ENCODE data around the gene ZFYVE28.

ZFYVE28 gene

GRCh38 chr4:2305766-2306501, 112.5 kb downstream of the ZFYVE28 start:
- no peak for DNase-seq (ENCODE audit: low read depth in 2 of 2, low spot score in 1 of 2)

DNA sequence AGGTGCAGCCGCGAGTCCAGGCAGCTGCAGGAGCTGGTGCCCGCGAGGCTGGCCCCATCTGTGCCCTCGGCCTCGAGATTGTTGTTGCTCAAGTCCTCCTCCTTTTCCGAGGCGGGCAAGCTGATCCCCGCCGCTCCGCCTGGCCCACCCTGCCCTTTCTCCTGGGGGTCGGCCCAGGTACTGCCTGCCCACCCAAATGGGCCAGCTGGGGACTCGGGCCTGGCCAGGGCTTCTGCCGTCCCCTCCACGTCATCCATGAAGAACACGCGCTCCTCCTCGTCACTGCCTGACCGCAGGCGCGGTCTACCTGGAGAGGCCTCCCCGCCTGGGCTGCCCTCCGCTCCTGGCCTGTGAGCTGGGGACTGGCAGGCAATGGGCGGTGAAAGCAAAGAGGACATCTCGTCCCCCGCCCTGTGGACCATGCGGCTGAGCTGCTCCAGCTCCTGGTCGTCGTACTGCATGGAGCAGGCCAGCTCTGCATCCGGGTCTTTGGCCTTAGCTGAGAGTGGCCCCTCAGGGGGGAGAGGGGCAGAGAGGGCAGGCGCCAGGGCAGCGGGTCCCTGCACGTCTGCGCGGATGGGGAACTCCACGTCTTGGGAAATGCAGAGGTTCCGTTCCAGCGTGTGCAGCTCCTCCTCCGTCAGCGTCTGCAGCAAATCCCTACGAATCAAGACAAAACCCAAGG, 113.4 kb downstream of the ZFYVE28 start:
- DNase-seq (ENCODE audit: low read depth in 2 of 2, low spot score in 1 of 2): no peak

- DNase-seq (ENCODE audit: low read depth in 2 of 2, low spot score in 1 of 2): no peak
Measured at GRCh38 chr4:2304321-2304876, 114.0 kb downstream of the ZFYVE28 start.

DNA sequence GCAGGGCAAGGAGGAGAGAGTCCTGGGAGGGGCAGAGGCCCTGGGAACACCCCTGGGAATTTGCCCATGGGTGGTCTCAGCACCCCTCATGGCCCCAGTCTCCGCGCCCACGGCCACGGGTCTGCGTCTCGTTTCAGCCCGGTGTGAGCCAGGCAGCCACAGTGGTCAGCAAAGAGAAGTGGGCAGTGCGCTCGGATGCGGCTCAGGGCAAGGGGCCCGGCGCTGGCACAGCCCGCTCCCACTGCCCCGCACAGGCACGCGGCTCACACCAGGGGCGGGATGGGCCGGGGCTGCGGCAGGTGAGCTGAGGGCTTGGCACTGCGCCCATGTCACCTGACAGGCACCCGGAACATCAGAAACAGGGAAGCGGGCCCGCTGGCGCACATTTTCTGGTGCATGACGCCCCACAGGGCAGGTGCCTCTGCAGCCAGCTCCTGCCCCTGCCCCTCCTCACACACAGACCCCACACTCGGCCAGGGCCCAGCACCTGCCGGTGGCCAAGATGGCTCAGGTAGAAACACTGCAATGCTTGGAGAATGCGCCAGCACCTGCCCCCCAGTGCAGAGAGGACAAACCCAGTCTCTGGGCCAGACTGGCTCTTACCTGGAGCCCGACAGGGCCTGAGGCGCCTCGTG, 114.6 kb downstream of the ZFYVE28 start:
- DNase-seq (ENCODE audit: low read depth in 2 of 2, low spot score in 1 of 2): no peak

- DNase-seq (ENCODE audit: low read depth in 2 of 2, low spot score in 1 of 2): no peak
Measured at GRCh38 chr4:2303121-2303685, 115.2 kb downstream of the ZFYVE28 start.

GRCh38 chr4:2302387-2303119, 115.9 kb downstream of the ZFYVE28 start:
- no peak for DNase-seq (ENCODE audit: low read depth in 2 of 2, low spot score in 1 of 2)

DNA sequence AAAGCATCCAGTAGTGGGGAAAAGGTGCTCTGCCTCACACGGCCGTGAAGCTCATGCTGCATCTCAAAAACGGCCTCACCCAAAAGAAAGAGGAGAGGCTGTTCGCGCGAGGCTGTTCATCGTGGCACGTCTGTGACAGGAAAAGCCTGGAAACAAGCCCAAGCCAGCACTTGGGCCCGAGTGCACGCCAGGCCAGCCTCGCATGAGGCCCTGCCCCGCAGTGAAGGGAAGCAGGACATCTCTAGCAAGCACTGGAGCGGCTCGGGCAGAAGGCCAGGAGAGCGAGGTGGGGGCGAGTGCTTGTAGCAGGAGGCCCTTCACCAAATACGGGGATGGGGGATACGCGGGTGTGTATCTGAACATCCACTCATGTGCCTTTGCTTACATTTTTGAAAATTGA, 116.6 kb downstream of the ZFYVE28 start:
- DNase-seq (ENCODE audit: low read depth in 2 of 2, low spot score in 1 of 2): no peak

GRCh38 chr4:2301225-2301642, 117.2 kb downstream of the ZFYVE28 start:
- no peak for DNase-seq (ENCODE audit: low read depth in 2 of 2, low spot score in 1 of 2)

GRCh38 chr4:2300431-2301224, 117.8 kb downstream of the ZFYVE28 start:
- no peak for DNase-seq (ENCODE audit: low read depth in 2 of 2, low spot score in 1 of 2)

GRCh38 chr4:2299794-2300193, 118.7 kb downstream of the ZFYVE28 start:
- no peak for DNase-seq (ENCODE audit: low read depth in 2 of 2, low spot score in 1 of 2)

DNA sequence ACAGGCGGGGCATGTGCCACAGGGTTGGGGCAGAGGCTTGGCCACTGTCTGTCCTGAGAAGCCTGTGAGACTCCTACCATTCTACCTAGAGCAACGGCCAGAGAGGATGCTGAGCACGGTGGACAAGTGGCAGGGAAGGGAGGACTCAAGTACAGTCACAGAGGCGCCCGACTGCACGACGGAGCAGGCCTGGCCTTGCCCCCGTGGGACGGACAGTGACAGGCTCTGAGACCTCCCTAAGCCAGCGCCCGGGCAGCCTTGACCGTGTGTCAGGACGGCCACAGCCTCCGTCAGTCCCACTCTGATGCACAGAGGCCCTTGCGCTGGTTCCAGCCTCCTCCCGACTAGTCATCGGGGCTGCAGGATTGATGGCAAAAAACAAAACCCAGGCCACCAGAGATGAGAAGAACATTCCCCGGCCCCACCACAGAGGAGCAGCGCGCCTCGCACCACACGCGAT, 119.9 kb downstream of the ZFYVE28 start:
- no peak for DNase-seq (ENCODE audit: low read depth in 2 of 2, low spot score in 1 of 2)

GRCh38 chr4:2297606-2298531, 120.6 kb downstream of the ZFYVE28 start:
- DNase-seq (ENCODE audit: low read depth in 2 of 2, low spot score in 1 of 2): no peak

DNA sequence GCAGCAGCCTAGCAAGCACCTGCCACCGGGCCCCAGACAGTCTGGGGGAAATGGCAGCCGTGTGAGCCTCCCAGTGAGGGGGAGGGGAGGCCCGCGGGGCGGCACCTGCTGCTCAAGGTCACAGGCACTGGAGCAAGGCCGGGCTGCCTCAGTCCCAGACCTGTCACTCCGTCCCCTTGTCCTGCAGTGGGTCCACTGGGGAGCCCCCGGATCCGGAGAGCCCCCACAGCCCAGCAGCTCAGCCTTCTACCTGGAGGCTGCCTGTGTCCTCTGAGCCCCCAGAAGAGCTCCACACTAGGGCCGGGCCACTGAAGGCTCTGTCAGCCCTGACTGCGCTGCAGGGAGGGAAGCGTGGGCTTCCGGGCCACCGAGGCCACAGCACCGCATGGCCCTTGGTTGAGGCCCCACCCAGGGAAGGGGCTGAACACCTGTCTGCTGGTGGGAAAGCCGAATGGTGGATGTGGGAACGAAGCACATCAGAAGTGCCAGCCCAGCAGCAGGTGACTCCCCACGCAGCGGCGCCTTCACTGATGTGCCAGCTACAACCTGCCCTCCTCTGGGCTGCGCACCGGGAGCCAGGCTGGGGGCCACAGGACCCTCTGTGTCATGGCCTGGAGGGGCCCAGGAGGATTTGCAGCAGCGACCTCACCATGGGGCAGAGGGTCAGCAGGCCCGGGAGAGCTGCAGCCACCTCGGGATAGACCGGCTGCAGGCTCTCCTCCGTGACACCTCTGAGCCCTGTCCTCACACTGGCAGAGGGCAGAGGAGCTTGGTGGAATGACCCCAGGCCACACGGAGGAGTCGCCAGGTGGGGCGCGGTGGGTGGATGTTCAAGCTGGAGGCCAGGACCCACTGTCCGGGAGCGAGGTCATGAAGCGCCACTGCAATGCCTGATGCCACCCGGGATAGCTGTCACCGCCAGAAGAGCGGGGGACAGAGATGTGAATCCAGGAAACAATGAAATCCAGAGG, 121.5 kb downstream of the ZFYVE28 start:
- no peak for DNase-seq (ENCODE audit: low read depth in 2 of 2, low spot score in 1 of 2)

DNA sequence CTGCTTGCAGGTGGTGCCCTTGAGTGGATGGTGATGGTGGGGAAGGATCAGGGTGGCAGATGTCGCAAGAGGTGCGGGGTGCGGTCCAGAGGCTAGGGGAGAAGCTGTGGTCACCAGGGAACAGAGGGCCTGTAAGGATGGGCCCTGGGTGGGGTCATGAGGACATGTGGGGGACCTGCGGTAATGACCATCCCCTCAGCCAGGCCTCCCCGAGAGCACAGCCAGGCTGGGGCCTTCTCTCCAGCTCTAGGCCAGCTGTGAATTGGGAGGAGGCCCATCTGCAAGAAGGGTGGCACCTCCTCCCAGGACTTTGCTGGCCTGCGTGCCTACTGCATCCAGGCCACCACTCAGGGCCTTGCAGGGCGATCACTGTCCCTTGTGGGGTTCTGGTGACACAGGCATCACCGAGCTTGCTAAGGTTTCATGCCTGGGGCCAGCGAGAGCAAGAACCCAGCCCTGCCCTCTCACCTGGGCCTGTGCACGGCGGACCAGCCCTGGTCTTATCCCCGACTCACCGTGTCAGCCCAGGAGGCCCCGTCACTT, 122.5 kb downstream of the ZFYVE28 start:
- DNase-seq (ENCODE audit: low read depth in 2 of 2, low spot score in 1 of 2): no peak

DNA sequence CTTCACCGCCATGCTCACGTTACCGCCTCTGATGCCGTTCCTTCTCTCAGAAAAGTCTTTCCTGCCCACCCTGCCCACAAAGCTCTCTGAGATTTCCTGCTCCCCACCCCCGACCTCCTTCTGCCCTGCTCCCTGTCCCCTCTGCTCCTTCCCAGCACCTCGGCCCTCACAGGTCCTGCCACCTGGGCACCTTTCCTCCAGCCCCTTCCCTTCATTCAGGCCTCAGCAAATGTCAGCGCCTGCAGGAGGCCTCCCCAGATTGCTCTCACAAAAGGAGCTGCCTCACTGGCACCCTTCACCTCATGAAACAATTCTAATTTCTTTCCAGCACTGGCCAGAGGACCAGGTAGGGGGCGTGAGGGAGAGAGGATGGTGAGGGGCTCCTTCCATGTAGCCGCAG, 122.9 kb downstream of the ZFYVE28 start:
- DNase-seq (ENCODE audit: low read depth in 2 of 2, low spot score in 1 of 2): no peak

- DNase-seq (ENCODE audit: low read depth in 2 of 2, low spot score in 1 of 2): no peak
Measured at GRCh38 chr4:2292646-2293108, 125.8 kb downstream of the ZFYVE28 start.

Data from stimulated activated CD8-positive, alpha-beta memory T cell treated with anti-CD3 and anti-CD28 coated beads, Interleukin-4, amount 100 ng/mL, for 1 hour (primary cell).